Astrocyte (in vitro differentiated cells and primary cell): ENCODE measurements around the gene SH2D3A. TPM values are rescaled to one million over a fixed set of nuclear protein-coding genes. Genes with fewer than 3 reads are reported as not detected.

Experiments used
- DNase-seq: peaks from one replicate; pipeline ENCODE4 v3.0.0-alpha.2; 2010; ENCODE audit warnings: low read depth
- FAIRE-seq: peaks from 2 replicates; lab custom pipeline; 2011; peaks lifted over from hg19 to GRCh38; lab: Jason Lieb, UNC
- H2AFZ ChIP-seq: 2 replicates; pipeline ENCODE4 v1.6.0; 2012; ENCODE audit warnings: low read depth, low read length, inconsistent platforms
- H3K27ac ChIP-seq: 2 replicates; pipeline ENCODE4 v1.5.1; 2011; ENCODE audit warnings: low read depth, low read length, inconsistent platforms
- H3K27me3 ChIP-seq: 2 replicates; pipeline ENCODE4 v1.6.0; 2011; ENCODE audit warnings: low read length, inconsistent platforms; ENCODE audit not compliant: insufficient read depth
- H3K36me3 ChIP-seq: 2 replicates; pipeline ENCODE4 v1.5.1; 2011; ENCODE audit warnings: low read length, inconsistent platforms; ENCODE audit not compliant: insufficient read depth
- H3K4me1 ChIP-seq: 2 replicates; pipeline ENCODE4 v1.5.1; 2011; ENCODE audit warnings: low read length, inconsistent platforms; ENCODE audit not compliant: insufficient read depth
- H3K4me2 ChIP-seq: 2 replicates; pipeline ENCODE4 v1.6.0; 2012; ENCODE audit warnings: low read length, inconsistent platforms
- H3K4me3 ChIP-seq: 2 replicates; pipeline ENCODE4 v1.5.1; 2011; ENCODE audit warnings: low read depth, mild to moderate bottlenecking, low read length, inconsistent platforms; ENCODE audit not compliant: insufficient read depth
- H3K79me2 ChIP-seq: 2 replicates; pipeline ENCODE4 v1.6.0; 2012; ENCODE audit warnings: mild to moderate bottlenecking, low read length, inconsistent platforms; ENCODE audit not compliant: insufficient read depth
- H3K9ac ChIP-seq: 2 replicates; pipeline ENCODE4 v1.6.0; 2012; ENCODE audit warnings: mild to moderate bottlenecking, low read length, inconsistent platforms
- H3K9me3 ChIP-seq: 2 replicates; pipeline ENCODE4 v1.5.1; 2012; ENCODE audit warnings: low read depth, mild to moderate bottlenecking, low read length, inconsistent platforms; ENCODE audit not compliant: insufficient read depth
- H4K20me1 ChIP-seq: 2 replicates; pipeline ENCODE4 v1.6.0; 2012; ENCODE audit warnings: low read length, inconsistent platforms; ENCODE audit not compliant: insufficient read depth
- H3K27ac Mint-ChIP-seq: one replicate; pipeline ENCODE4 v1.8.0; 2021; ENCODE audit warnings: mild to moderate bottlenecking, mixed read lengths; ENCODE audit not compliant: unreplicated experiment
- H3K27me3 Mint-ChIP-seq: one replicate; pipeline ENCODE4 v1.8.0; 2021; ENCODE audit warnings: low read depth, mixed read lengths; ENCODE audit not compliant: unreplicated experiment
- H3K36me3 Mint-ChIP-seq: one replicate; pipeline ENCODE4 v1.8.0; 2021; ENCODE audit warnings: low read depth, mixed read lengths; ENCODE audit not compliant: unreplicated experiment
- H3K4me1 Mint-ChIP-seq: one replicate; pipeline ENCODE4 v1.8.0; 2021; ENCODE audit warnings: low read depth, mixed read lengths; ENCODE audit not compliant: unreplicated experiment
- H3K4me3 Mint-ChIP-seq: one replicate; pipeline ENCODE4 v1.8.0; 2021; ENCODE audit warnings: mild to moderate bottlenecking, moderate library complexity, mixed read lengths; ENCODE audit not compliant: unreplicated experiment
- H3K9me3 Mint-ChIP-seq: one replicate; pipeline ENCODE4 v1.8.0; 2021; ENCODE audit warnings: mild to moderate bottlenecking, mixed read lengths; ENCODE audit not compliant: unreplicated experiment
- CTCF ChIP-seq: IDR thresholded peaks from 2 replicates; pipeline ENCODE4 v1.5.1; 2011; ENCODE audit warnings: low read depth, mild to moderate bottlenecking, inconsistent platforms, low read length, moderate library complexity; ENCODE audit not compliant: insufficient read depth
- EZH2 ChIP-seq: IDR thresholded peaks from 2 replicates; pipeline ENCODE4 v1.6.1; 2012; ENCODE audit warnings: mild to moderate bottlenecking, low read length, inconsistent platforms; ENCODE audit not compliant: insufficient read depth
- total RNA-seq: library from RNA; stranded (reverse); gene quantifications from 2 replicates; pipeline ENCODE4 v1.2.1, GENCODE V29; 2021

Gene SH2D3A
- total RNA-seq, 1 donor from 2014 or later: 2.6 TPM

GRCh38 chr19:6790194-6791128, 23.2 kb upstream of the SH2D3A start:
- no peaks in the 10 kb centered on the region for H3K27me3 Mint-ChIP-seq
- Histone ChIP-seq H2AFZ (no peak overlapping the region), H3K4me1 (no peaks in the 10 kb centered on the region), H3K27ac (no peak overlapping the region), H3K27me3 (no peaks in the 10 kb centered on the region), H3K4me3 (no peak overlapping the region), H3K36me3 (no peaks in the 10 kb centered on the region), H3K9ac (no peak overlapping the region), H3K4me2 (no peak overlapping the region), H3K79me2 (no peaks in the 10 kb centered on the region), H3K9me3 (no peaks in the 10 kb centered on the region), H4K20me1 (no peaks in the 10 kb centered on the region)
- H3K27ac Mint-ChIP-seq: no peak overlapping the region
- no peak overlapping the region for H3K4me3 Mint-ChIP-seq
- no peak for TF ChIP-seq EZH2
- no peak for TF ChIP-seq CTCF
- H3K9me3 Mint-ChIP-seq: peaks cover 13% of the 10 kb centered on the region
- FAIRE-seq (no peak), DNase-seq (no peak)
- no peaks in the 10 kb centered on the region for H3K36me3 Mint-ChIP-seq
- H3K4me1 Mint-ChIP-seq: no peaks in the 10 kb centered on the region

DNA sequence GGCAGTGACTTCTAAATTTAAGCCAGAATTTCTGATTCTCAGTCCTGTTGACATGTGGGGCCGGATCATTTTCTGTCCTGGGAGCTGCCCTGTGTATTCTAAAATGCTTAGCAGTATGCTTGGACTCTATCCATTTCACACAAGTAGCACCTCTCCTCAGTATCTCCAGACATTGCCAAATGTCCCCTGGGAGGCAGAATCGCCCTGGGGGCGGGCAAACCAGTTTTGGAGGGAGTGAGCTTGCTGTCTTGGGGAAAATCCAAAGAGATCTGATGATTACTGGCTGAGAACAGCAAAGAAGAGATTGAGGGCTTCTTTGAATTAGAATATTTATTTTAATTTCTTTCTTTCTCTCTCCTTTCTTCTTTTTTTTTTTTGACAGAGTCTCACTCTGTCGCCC, 21.7 kb upstream of the SH2D3A start:
- Histone ChIP-seq H3K27me3 (no peaks in the 10 kb centered on the region), H3K4me2 (no peak overlapping the region), H2AFZ (no peak overlapping the region), H3K79me2 (no peaks in the 10 kb centered on the region), H3K36me3 (no peaks in the 10 kb centered on the region), H3K9me3 (no peaks in the 10 kb centered on the region), H3K27ac (no peak overlapping the region), H3K4me3 (no peak overlapping the region), H3K4me1 (no peaks in the 10 kb centered on the region), H4K20me1 (no peaks in the 10 kb centered on the region), H3K9ac (no peak overlapping the region)
- DNase-seq (no peak), FAIRE-seq (no peak)
- no peak overlapping the region for H3K4me3 Mint-ChIP-seq
- H3K27me3 Mint-ChIP-seq: peaks cover 3% of the 10 kb centered on the region
- TF ChIP-seq EZH2 (no peak), CTCF (no peak)
- no peaks in the 10 kb centered on the region for H3K4me1 Mint-ChIP-seq
- peaks cover 17% of the 10 kb centered on the region for H3K9me3 Mint-ChIP-seq
- no peaks in the 10 kb centered on the region for H3K36me3 Mint-ChIP-seq
- H3K27ac Mint-ChIP-seq: no peak overlapping the region

DNA sequence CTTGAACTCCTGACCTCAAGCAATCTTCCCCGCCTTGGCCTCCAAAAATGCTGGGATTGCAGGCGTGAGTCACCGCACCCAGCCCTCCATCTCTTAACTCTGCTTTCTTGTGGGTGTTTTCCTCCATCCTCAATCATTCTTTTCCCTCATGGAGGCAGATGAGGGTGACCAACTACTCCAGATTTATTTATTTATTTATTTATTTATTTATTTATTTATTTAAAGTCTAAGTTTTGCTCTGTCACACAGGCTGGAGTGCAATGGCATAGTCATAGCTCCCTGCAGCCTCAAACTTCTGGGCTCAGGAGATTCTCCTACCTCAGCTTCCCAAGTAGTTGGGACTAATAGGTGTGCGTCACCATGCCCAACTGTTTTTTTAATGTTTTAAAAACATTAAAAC, 20.2 kb upstream of the SH2D3A start:
- Histone ChIP-seq H2AFZ (no peak overlapping the region), H3K27me3 (no peaks in the 10 kb centered on the region), H3K9me3 (no peaks in the 10 kb centered on the region), H3K9ac (no peak overlapping the region), H3K36me3 (no peaks in the 10 kb centered on the region), H3K4me3 (no peak overlapping the region), H3K27ac (no peak overlapping the region), H4K20me1 (no peaks in the 10 kb centered on the region), H3K4me1 (no peaks in the 10 kb centered on the region), H3K4me2 (no peak overlapping the region), H3K79me2 (no peaks in the 10 kb centered on the region)
- Mint-ChIP-seq H3K4me3 (no peak overlapping the region), H3K27me3 (peaks cover 3% of the 10 kb centered on the region), H3K27ac (no peak overlapping the region), H3K4me1 (no peaks in the 10 kb centered on the region), H3K9me3 (peaks cover 17% of the 10 kb centered on the region), H3K36me3 (no peaks in the 10 kb centered on the region)
- DNase-seq (no peak), FAIRE-seq (no peak)
- TF ChIP-seq CTCF: no peak
- no peak for TF ChIP-seq EZH2
